Right atrium auricular region (tissue), 2 donors: ENCODE results near the gene PIGO. TPM values are rescaled to one million over a fixed set of nuclear protein-coding genes. Genes with fewer than 3 reads are reported as not detected.

Source experiments
- DNase-seq: peaks from one replicate; pipeline ENCODE4 v3.0.0-alpha.2; 2019; ENCODE audit warnings: low spot score
- H3K27ac ChIP-seq, 2 donors: fragments of 200-600 bp; sonication (generic); 1 replicate in 1 of 2; 2 replicates in 1 of 2; pipeline ENCODE4 v1.5.1; 2016 to 2019
- H3K27me3 ChIP-seq, 2 donors: fragments of 200-600 bp; sonication (generic); one replicate each; pipeline versions ENCODE4 v1.5.1 to v1.6.0; 2017 to 2019
- H3K36me3 ChIP-seq: fragments of 200-600 bp; sonication (generic); one replicate; pipeline ENCODE4 v1.5.1; 2016
- H3K4me1 ChIP-seq, 2 donors: fragments of 200-600 bp; sonication (generic); one replicate each; pipeline versions ENCODE4 v1.5.1 to v1.6.0; 2017 to 2019
- H3K4me3 ChIP-seq, 2 donors: fragments of 200-600 bp; sonication (generic); 1 replicate in 1 of 2; 2 replicates in 1 of 2; pipeline ENCODE4 v1.5.1; 2017 to 2019; ENCODE audit warnings: mild to moderate bottlenecking in 1 of 2, moderate library complexity in 1 of 2
- H3K9me3 ChIP-seq, 2 donors: fragments of 200-600 bp; sonication (generic); one replicate each; pipeline ENCODE4 v1.5.1; 2019
- total RNA-seq, 2 donors: library from RNA; depleted of rRNA; stranded (reverse); fragments of >200 nt; gene quantifications; one replicate each; pipeline ENCODE4 v1.1.0, GENCODE V29; 2016
- TF ChIP-seq, protein P1 (sequence below), 2 donors: fragments of 200-600 bp; sonication (generic); IDR thresholded peaks; one replicate each; pipeline ENCODE4 v1.5.1; 2019; ENCODE audit warnings: antibody characterized with exemption in 2 of 2

PIGO gene
- total RNA-seq, 2 donors from 2014 or later: 9.0 to 12.3 TPM

DNA sequence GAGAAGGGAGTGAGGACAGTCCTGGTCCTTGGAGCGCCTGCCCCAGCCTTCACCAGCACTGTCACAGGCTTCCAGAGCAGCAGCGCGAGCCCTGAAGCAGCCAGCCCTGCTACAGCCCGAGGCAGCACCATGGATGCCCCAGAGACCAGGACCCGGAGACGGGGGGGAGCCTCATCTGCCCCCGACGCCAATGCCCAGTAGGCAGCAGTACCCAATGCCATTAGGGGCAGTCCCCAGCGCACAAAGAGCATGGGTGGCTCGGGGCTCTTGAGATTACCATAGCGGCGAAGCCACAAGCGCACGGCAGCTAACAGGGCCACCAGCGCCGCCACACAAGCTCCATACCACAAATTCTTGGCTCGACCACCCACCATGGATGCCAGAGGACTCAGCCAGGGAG is 4.9 kb downstream of the PIGO start:
- peaks cover 0 to 8% of the 10 kb centered on the region in 2 donors for H3K4me1 ChIP-seq
- H3K9me3 ChIP-seq: no peaks in the 10 kb centered on the region
- no peaks in the 10 kb centered on the region for H3K27me3 ChIP-seq
- peaks cover 58% of the 10 kb centered on the region for H3K36me3 ChIP-seq
- H3K4me3 ChIP-seq: no peak overlapping the region
- DNase-seq: no peak
- TF ChIP-seq, protein P1, sequence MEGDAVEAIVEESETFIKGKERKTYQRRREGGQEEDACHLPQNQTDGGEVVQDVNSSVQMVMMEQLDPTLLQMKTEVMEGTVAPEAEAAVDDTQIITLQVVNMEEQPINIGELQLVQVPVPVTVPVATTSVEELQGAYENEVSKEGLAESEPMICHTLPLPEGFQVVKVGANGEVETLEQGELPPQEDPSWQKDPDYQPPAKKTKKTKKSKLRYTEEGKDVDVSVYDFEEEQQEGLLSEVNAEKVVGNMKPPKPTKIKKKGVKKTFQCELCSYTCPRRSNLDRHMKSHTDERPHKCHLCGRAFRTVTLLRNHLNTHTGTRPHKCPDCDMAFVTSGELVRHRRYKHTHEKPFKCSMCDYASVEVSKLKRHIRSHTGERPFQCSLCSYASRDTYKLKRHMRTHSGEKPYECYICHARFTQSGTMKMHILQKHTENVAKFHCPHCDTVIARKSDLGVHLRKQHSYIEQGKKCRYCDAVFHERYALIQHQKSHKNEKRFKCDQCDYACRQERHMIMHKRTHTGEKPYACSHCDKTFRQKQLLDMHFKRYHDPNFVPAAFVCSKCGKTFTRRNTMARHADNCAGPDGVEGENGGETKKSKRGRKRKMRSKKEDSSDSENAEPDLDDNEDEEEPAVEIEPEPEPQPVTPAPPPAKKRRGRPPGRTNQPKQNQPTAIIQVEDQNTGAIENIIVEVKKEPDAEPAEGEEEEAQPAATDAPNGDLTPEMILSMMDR (IDR thresholded peaks at IDR 0.05): no peak
- H3K27ac ChIP-seq: no peak overlapping the region

DNA sequence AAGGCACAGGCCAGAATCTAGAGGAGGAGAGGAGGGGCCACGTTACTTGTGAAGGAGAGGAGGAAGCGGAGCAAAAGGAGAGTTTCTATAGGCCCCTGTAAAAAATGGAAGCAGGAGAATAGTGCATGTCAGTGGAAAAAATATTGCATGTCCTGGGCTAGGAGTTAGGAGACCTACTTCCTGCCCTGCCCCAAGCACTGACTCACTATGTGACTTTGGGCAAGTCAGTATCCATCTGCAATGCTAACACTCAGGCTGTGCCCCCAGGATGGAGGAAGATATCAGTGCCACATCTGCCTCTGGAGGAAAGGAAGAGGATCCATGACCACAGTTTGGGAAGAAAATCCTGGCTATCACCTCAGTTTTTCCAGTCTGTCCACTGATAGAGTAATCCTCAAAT is 7.0 kb downstream of the PIGO start:
- H3K36me3 ChIP-seq: peaks cover 58% of the 10 kb centered on the region

DNA sequence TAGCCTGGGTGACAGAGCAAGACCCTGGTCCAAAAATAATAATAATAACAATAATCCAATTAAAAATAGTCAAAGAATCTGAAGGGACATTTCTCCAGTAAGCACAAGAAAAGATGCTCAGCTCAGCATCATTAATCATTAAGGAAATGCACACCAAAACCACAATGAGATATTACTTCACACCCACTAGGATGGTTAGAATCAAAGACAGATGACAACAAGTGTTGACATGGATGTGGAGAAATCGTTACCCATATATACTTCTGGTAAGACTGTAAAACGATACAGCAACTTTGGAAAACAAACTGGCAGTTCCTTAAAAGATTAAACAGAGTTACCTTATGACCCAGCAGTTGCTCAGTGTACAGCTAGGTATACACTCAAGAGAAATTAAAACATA is 11.3 kb downstream of the PIGO start:
- H3K27me3 ChIP-seq: no peaks in the 10 kb centered on the region
- H3K4me1 ChIP-seq: no peaks in the 10 kb centered on the region
- no peak overlapping the region for H3K4me3 ChIP-seq
- no peak for DNase-seq
- no peaks in the 10 kb centered on the region for H3K9me3 ChIP-seq
- TF ChIP-seq, protein P1 (IDR thresholded peaks at IDR 0.05): no peak
- peaks cover 26% of the 10 kb centered on the region for H3K36me3 ChIP-seq
- no peak overlapping the region for H3K27ac ChIP-seq

More for the DNA sequence above, 7.0 kb downstream of the PIGO start:
- no peak for DNase-seq
- Histone ChIP-seq H3K27me3 (no peaks in the 10 kb centered on the region), H3K27ac (no peak overlapping the region), H3K4me1 (no peaks in the 10 kb centered on the region), H3K9me3 (no peaks in the 10 kb centered on the region), H3K4me3 (no peak overlapping the region)
- TF ChIP-seq, protein P1 (IDR thresholded peaks at IDR 0.05): no peak

DNA sequence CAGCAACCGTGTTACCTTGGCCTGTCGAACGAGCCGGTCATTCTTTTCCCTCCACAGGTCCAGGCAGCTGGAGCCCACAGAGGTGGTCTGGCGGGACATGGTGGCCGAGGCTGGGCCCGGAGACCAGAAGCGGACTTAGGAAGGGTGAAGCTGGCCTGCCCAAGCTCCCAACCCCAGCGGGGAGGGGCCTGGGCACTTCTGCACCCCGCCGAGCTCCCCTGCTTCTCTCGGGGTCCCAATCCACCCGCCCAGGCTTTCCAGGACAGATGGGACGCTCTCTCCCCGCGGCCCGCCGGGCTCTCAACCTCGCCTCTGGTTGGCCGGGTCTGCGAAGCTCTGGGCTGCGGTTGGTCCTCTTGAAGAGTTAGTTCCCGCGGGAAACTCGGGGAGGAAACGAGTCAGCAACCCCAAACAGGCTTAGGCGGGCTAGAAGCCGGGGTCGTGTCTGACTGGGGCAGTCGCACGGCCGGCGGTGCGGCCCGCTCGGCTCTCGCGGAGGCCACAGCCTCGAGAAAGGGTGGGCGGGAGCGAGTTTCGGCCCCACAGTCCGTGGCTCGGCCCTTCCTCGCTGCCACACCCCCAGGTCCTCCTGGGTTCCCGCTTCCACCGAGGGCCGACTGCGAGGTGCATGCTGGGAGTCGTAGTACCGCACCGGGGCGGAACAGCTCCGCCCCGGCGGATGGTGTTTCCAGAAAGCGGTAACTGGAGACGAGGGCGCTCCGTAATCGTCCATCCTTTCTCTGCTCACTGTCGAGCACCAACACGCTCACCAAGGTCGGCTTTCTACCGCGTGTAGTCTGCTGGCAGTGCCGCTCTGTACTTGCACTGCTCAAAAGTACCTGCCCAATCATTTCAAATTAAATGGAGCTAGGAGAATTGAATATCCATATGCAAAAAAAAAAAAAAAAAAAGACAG is 16.7 kb downstream of the PIGO start, which contains the start of gene FANCG:
Gene FANCG (minus strand): TSS at position 517 of the 916 bp plus-strand sequence. CDS start 418 bp downstream, at position 99.
- no peaks in the 10 kb centered on the region for H3K27me3 ChIP-seq
- peak within 1 kb of the TSS; percentile 62 to 63 for H3K4me3 ChIP-seq
- no peaks in the 10 kb centered on the region for H3K9me3 ChIP-seq
- H3K36me3 ChIP-seq: no peaks in the 10 kb centered on the region
- TF ChIP-seq, protein P1 (IDR thresholded peaks at IDR 0.05): peak in 1 of 2 donors; percentile 24
- peak; percentile 91 for DNase-seq
- H3K27ac ChIP-seq: peak within 1 kb of the TSS; percentile 76 to 77
- H3K4me1 ChIP-seq: peaks cover 0 to 16% of the 10 kb centered on the region in 2 donors

DNA sequence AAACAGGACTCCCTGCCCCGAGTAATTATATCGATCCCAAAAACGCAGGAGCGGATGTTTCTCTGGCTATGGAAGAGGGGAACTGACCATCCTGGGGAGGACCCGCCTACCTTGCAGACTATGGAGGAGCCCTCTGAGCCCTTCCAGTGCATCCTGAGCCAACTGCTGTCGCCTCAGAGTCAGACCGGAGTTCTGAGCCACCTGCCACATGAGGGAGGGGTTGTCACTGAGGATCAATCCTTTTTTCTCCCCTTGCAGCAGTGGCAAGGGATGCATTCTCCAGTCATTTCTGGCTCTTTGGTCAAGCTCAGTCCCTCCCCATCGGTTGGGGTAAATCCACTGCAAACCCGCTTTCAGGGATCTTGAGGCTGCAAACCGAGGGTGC is 17.4 kb downstream of the PIGO start:
- Histone ChIP-seq H3K27ac (peak overlapping the region; percentile 76 to 77), H3K9me3 (no peaks in the 10 kb centered on the region), H3K27me3 (no peaks in the 10 kb centered on the region), H3K4me1 (peaks cover 0 to 16% of the 10 kb centered on the region in 2 donors), H3K36me3 (no peaks in the 10 kb centered on the region), H3K4me3 (peak overlapping the region; percentile 62 to 63)
- no peak for DNase-seq
- TF ChIP-seq, protein P1 (IDR thresholded peaks at IDR 0.05): no peak
